Hematopoietic multipotent progenitor cell treated with erythropoietin and hydrocortisone succinate and interleukin-3 and kit ligand, for 8 days (in vitro differentiated cells): Measurements from ENCODE around the gene UBE2O.

Experiments used
- DNase-seq: peaks from one replicate; pipeline ENCODE4 v3.0.0-alpha.2; 2015

The UBE2O gene

GRCh38 chr17:76437467-76438402 is 15.2 kb downstream of the UBE2O start:
- DNase-seq, result no peak

GRCh38 chr17:76435751-76436150 is 17.2 kb downstream of the UBE2O start:
- no peak for DNase-seq

GRCh38 chr17:76434870-76435269 is 18.1 kb downstream of the UBE2O start:
- DNase-seq, result no peak

DNA sequence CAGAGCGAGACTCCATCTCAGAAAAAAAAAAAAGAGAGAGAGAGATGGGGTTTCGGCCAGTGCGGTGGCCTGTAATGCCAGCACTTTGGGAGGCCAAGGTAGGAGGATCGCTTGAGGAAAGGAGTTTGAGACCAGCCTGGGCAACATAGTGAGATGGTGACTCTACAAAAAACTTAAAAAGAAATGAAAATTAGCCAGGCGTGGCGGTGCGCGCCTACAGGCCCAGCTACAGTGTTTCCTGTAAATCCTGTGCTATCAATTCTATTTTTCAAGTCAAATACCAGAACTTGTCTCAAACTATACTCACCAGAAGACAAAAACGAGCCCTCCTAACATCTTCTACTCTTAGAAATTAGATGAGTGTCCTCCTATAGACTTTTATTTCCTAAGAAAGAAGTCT is 19.3 kb downstream of the UBE2O start:
- DNase-seq, result no peak

DNA sequence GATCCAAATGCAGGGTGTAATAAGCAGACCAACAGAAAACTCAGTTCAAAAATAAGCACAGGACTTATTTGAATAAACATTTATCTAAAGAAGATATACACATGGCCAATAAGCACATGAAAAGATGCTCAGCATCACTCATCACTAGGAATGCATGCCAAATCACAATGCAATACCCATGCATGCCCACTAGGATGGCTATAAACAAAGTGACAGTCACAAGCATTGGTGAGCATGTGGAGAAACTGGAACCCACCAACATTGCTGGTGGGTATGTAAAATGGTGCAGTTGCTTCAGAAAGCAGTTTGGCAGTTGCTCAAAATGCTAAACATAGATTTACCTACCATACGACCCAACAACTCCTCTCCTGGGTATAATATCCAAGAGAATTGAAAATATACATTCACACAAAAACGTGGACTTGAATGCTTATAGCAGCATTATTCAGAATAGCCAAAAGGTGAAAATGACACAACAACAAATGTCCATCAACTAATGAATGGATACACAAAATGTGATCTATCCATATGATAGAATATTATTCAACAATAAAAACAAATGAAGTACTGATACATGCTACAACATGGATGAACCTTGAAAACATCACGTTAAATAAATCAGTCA is 20.1 kb downstream of the UBE2O start:
- DNase-seq, result peak; percentile 49

GRCh38 chr17:76432004-76432403 is 20.9 kb downstream of the UBE2O start:
- DNase-seq, result no peak

DNA sequence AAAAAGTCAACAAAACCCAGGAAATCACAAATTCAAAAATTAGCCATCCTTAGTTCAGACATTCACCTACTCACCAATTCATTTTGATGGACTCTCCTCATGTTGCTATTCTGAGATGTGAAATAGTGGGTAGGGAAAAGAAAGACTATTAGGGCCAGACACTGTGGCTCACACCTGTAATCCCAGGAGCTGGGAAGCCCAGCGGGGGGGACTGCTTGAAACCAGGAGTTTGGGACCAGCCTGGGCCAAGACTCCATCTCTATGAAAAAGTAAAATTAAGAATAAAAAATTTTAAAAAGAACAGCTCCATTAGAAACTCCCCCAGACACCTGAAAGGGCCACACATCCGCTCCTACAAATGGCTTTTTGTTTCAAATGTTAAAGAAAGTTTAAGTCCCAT is 21.4 kb downstream of the UBE2O start:
- DNase-seq, result no peak

- no peak for DNase-seq
These were observed 24.4 kb downstream of the UBE2O start for GRCh38 chr17:76428511-76428910.

DNA sequence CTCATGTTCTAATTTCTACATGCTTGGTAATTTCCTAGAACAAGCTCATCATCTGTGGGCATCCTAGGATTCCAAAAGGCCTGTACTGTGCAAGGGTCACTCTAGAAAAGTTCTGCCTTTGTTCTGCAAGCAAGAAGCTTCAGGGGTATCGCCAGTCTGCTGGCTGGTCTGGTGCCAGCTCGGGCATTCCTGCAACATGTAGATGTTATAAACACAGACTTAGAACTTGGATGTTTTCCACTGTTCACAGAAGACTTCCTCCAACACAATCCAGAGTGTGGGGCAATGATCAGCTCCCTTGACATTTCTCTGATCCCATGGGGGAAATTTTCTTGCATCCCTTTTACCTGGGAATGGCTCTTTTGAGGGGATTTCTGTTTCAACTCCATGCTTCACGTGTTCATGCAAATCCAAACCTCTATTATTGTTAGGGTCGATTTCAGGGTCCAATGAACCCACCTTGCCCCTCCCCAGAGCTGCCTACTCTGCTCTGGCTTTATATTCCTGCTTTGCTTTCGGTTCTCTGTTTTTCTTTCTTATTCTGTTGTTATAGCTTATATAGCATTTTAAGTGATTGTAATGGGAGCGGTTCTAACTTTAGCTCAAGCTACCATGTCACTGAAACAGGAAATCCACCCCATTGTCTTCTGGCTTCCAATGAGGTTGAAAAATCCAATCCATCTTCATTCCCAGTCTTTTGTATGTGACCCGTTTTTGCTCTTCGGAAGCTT is 25.3 kb downstream of the UBE2O start:
- no peak for DNase-seq

DNA sequence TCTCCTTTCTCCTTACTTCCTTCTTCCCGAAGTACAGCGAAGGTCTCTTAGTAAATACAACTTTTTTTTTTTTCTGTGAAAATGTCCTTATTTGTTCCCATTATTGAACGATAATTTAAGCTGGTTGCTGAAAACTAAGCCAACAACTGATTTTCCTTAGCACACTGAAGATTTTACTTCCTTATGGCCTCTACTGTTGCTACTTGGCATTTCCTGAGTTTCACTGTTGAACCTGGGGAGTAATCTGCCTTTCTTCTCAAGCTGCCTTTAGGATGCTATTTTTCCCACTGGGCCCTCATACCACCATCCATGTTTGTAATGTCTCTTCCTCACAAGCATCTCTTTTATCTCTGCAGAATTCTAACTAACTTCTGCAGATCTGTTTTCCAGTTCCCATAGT is 26.1 kb downstream of the UBE2O start:
- DNase-seq, result no peak

GRCh38 chr17:76422860-76423259 is 30.1 kb downstream of the UBE2O start:
- DNase-seq, result no peak

DNA sequence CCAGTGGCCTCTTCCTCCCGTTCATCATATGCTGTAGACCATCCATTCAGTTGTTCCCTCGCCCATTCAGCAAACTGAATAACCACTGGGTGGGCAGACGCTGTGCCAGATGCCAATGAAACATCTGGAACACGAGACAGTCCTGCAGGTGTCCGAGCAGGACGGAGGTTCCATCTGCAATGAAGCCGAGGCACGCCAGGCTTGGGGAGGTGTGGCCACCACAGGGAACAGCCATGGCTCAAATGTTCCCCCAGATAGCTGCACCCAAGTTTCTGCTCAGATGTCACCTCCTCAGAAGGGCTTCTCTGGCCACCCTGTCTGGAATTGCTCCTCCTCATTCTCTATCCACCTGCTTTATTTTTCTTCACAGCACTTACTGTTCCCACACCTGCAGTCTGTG is 30.5 kb downstream of the UBE2O start:
- DNase-seq, result no peak

DNA sequence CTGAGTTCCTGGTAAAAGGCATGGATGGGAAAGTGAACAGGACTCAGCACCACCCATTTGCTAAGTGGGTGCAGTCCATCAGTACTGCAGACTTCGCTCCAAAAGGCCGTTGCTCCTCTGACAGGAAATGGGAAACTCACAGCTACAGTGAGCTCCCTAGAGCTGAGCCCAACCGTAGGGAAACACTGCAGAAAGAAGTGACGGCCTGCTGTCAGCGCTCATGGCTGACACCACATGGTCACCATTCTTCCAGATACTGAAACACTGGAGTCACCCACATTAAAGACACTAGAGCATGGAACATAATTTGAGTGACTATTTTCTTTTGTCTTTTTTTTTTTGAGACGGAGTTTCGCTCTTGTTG is 31.9 kb downstream of the UBE2O start:
- DNase-seq, result no peak

- no peak for DNase-seq
These were observed 32.5 kb downstream of the UBE2O start for GRCh38 chr17:76420356-76421043.

GRCh38 chr17:76419576-76420260 is 33.2 kb downstream of the UBE2O start:
- no peak for DNase-seq

GRCh38 chr17:76417499-76418143 is 35.3 kb downstream of the UBE2O start:
- DNase-seq, result peak; percentile 85

GRCh38 chr17:76416899-76417298 is 36.1 kb downstream of the UBE2O start:
- DNase-seq, result no peak

DNA sequence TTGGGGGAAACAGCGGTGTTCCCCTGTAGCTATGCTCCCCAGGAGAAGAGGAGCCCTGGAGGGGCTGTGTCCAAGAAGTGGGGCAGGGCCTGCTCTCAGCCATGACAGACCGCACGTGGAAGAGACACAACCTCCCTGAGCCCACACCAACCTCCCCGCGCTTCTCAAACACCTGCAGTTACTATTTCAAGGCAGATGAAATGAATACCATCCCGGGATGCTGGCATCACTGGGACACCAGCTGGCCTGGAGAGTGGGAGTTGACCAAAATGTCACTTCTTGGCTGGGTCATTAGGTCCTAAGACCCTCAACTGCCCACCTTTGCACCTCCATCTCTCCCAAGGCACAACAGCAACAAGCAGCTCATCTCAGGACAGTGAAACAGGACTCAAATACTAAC is 36.5 kb downstream of the UBE2O start:
- no peak for DNase-seq

DNA sequence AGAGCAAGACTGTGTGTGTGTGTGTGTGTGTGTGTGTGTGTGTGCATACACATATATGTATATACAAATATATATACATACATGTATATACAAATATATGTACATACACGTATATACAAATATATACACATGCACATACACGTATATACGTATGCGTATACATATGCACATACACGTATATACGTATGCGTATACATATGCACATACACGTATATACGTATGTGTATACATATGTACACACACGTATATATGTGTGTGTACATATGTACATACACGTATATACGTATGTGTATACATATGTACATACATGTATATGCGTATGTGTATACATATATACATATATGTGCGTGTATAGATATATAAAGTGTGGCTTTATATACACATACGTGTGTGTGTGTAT is 37.2 kb downstream of the UBE2O start:
- DNase-seq, result no peak

DNA sequence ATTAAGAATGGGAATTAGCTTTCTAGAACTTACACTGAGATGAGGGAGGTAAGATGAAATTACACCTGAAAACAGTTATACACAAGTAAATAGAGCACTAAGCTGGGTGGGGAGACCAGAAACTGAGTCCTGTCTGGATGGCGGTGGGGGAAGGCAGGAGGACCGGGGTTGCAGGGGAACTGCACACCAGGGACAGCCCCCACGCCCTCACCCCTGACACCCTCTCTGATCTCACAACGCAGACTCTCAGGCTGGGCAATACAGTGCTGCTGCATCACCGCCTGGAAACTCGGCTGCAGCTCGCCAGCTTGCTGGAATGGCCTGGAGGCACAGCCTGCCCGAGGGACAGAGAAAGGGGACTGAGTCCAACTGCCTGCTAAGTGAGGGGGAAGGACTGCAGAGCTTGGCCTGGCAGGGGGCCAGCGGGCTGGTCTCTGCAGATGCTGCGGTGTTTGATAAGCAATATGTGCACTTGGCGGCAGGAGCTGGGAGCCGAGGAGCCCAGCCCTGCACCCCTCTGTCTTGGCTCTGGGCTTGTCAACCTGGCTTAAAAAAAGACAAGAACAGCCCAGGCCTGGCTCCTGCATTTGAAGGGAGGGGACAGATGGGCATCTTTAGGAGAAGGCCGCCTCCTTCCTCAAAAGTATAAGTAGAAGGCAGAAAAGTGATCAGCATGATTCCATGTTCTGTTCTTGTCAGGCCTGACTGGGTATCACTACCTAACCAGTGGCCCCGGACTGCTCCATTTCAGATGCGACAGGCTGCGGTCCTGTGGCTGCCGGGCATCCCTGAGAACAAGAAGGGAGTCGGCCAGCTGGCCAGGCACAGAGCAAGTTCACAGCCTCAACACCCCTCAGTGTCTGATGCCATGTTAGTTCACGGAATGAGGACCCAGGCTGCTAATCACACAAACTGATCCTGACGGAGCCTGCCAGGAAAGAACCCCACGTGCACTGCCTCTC is 38.3 kb downstream of the UBE2O start:
- DNase-seq, result peak; percentile 95

- no peak for DNase-seq
These were observed 41.7 kb downstream of the UBE2O start for GRCh38 chr17:76411247-76411646.
